Measurements from ENCODE around the gene NEU4. TPM values are rescaled to one million over a fixed set of nuclear protein-coding genes. Genes with fewer than 3 reads are reported as not detected.
A peak's percentile ranks its signal among the peaks of the same experiment; 100 is the strongest.
"Not testable (repeated sequence)": the region's sequence is repeated elsewhere in the genome, so short reads cannot be mapped to it uniquely, and the experiment has no call there.

The NEU4 gene
- total and polyA plus RNA-seq, 11 donors: 0.07 to 1.4 (median 0.45) TPM; not detected in 4

DNA sequence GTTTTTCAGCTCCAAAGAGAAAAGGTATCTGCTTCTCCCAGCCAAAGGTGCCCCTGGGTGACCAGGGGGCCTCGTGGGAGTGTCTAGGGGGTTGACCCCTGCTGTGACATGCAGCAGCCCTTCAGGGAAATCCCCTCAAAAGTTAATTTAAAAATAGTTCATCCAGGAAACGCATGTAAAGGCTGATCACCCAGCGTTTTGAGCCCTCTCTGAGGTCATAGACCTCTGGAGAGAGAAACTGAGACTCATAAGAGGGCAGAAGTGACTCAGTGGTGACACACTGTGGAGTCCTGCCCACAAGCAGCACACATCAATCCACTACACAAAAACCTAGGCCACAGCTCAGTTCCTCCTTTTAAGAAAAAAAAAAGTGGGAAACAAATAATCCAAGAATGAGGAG, 20.4 kb upstream of the NEU4 start:
- Histone ChIP-seq H3K9me3 (no peaks in the 10 kb centered on the region), H3K27ac (no peak overlapping the region), H3K4me3 (no peak overlapping the region), H3K27me3 (no peaks in the 10 kb centered on the region), H3K4me1 (peaks cover 0 to 5% (median 0%) of the 10 kb centered on the region in 12 donors), H3K36me3 (no peaks in the 10 kb centered on the region)
- ATAC-seq (no peak), DNase-seq (no peak)
- 34 to 43% (median 40%) methylated on average over 3 of the region's 3 CpGs for WGBS, 4 donors
- no peak for TF ChIP-seq POLR2A (IDR thresholded peaks at IDR 0.05)
- intact Hi-C loops (cut with DNase I): no loop called here

DNA sequence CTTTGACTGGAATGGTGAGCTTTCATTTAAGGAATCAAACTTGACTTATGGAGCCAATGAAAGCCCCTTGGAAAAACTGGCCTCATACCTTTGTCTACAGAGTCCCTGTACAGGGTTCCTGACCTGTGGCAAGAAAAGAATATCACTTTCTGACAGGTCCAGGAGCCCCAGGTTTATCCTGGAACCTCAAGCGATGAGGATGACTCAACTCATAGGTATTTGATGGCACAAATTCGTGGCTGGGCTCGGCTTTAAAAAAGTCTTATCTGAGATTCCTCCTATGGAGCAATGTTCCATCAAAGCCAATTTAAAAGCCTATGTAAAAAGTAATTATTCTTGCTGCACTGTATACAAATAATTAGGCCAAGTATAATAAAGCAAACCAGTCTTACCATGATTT, 17.6 kb upstream of the NEU4 start:
- H3K27ac ChIP-seq; H3K9me3 ChIP-seq; H3K36me3 ChIP-seq; H3K4me3 ChIP-seq; H3K4me1 ChIP-seq; ATAC-seq; intact Hi-C loops (cut with DNase I); DNase-seq; H3K27me3 ChIP-seq: not testable (repeated sequence)
- 34 to 47% (median 44%) methylated on average over 3 of the region's 3 CpGs for WGBS, 4 donors

DNA sequence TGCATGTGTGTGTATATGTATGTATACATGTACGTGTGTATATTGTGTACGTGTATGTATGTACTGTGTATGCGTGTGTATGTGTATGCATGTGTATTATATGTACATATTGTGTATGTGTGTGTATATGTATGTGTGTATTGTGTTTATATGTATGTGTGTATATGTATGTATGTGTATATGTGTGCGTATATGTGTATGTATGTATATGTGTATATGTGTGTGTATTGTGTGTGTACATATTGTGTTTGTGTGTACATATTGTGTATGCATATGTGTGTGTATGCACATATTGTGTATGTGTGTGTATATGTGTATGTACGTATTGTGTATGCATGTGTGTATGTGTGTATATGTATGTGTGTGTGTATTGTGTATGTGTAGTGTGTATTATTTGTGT, 15.6 kb upstream of the NEU4 start:
- Histone ChIP-seq H3K27ac (no peak overlapping the region), H3K27me3 (no peaks in the 10 kb centered on the region), H3K9me3 (no peaks in the 10 kb centered on the region), H3K36me3 (no peaks in the 10 kb centered on the region), H3K4me3 (no peak overlapping the region), H3K4me1 (peaks cover 0 to 5% (median 0%) of the 10 kb centered on the region in 12 donors)
- intact Hi-C loops (cut with DNase I): no loop called here
- no peak for TF ChIP-seq POLR2A (IDR thresholded peaks at IDR 0.05)
- TF ChIP-seq, protein P1, sequence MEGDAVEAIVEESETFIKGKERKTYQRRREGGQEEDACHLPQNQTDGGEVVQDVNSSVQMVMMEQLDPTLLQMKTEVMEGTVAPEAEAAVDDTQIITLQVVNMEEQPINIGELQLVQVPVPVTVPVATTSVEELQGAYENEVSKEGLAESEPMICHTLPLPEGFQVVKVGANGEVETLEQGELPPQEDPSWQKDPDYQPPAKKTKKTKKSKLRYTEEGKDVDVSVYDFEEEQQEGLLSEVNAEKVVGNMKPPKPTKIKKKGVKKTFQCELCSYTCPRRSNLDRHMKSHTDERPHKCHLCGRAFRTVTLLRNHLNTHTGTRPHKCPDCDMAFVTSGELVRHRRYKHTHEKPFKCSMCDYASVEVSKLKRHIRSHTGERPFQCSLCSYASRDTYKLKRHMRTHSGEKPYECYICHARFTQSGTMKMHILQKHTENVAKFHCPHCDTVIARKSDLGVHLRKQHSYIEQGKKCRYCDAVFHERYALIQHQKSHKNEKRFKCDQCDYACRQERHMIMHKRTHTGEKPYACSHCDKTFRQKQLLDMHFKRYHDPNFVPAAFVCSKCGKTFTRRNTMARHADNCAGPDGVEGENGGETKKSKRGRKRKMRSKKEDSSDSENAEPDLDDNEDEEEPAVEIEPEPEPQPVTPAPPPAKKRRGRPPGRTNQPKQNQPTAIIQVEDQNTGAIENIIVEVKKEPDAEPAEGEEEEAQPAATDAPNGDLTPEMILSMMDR (IDR thresholded peaks at IDR 0.05): no peak
- DNase-seq (no peak), ATAC-seq (no peak)
- WGBS, 4 donors: 94 to 97% (median 96%) methylated on average over 5 of the region's 5 CpGs

DNA sequence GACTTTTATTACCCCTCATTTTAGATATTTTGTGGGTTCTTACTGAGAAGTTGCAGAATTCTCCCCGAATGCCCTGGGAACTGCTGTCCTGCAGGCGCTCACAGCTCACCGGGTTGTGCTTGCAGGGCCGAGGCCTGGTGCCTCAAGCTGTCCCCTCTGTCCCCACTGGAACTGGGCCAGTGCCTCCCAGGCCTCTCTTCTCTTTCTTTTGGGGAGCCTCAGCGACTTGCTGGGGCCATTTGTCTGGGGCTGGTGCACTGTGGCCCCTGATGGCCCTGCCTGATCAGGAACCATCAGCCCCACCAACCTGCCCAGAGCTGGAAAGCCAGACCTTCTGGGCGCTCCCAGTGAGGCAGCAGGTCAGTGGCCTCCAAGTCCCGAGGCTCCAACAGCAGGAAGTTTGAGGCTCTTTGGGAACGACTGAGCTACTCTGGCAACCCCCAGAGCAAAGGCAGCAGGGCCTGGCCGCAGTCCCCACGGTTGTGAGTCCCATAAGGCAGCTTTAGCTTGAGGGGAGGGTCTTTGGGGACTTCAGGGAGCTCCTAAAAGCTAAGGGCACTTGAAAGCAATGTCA, 14.7 kb upstream of the NEU4 start:
- Histone ChIP-seq H3K4me3 (no peak overlapping the region), H3K36me3 (no peaks in the 10 kb centered on the region), H3K4me1 (peaks cover 0 to 5% (median 0%) of the 10 kb centered on the region in 12 donors), H3K27me3 (no peaks in the 10 kb centered on the region), H3K27ac (no peak overlapping the region), H3K9me3 (no peaks in the 10 kb centered on the region)
- no peak for ATAC-seq
- 84 to 89% (median 85%) methylated on average over 10 of the region's 10 CpGs for WGBS, 4 donors
- TF ChIP-seq POLR2A (IDR thresholded peaks at IDR 0.05): no peak
- TF ChIP-seq, protein P1 (IDR thresholded peaks at IDR 0.05): no peak
- no peak for DNase-seq
- intact Hi-C loops (cut with DNase I): no loop called here

DNA sequence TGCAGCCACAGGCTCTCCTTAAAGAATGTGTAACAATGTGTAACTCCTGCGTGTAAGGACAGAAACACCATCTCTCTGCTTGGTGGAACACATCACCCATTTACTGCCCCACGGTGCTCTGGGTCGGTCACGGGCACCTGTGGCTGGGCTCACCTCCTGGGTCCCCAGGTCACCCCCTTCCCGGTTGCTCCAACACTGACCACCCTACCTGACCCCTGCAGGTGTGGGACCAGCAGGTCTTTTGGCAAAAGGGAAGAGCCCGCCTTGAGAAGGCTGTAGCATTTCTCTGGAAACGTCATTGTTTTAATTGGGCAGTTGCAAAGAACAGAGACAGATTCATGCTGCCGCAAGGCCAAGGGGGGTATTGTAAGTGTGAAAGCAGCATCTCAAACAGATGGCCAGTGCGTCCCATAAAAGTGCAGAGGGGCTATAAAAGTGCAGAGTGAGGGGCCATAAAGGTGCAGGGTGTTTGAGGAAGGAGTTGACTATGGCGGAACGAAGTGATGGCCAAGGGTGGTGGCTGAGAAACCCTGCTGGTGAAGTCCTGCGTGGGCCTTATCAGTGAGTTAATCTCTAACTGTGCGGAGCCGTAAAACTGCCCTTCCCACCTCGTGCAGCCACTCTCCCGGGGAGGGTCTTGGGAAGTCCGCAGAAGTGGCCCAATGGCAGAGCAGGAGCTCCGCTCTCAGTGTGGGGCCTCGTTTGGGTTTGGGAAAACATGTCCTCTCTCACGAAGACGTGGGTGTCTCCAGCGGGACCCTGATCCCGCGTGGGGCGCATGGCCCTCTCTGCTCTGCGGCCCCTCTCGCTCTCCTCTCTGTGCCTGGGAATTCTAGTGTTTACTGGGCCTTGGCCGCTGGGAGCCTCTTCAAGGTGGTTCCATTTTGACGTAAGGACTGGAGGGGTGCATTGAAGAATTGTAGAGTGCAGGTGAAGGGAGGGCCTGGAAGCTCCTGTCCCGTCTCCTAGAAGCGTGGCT, 13.7 kb upstream of the NEU4 start:
- no peaks in the 10 kb centered on the region for H3K36me3 ChIP-seq
- TF ChIP-seq, protein P1 (IDR thresholded peaks at IDR 0.05): no peak
- no peak for TF ChIP-seq POLR2A (IDR thresholded peaks at IDR 0.05)
- no peak overlapping the region for H3K4me3 ChIP-seq
- 84 to 90% (median 88%) methylated on average over 30 to 31 of the region's 31 CpGs for WGBS, 4 donors
- peaks cover 0 to 5% (median 0%) of the 10 kb centered on the region in 12 donors for H3K4me1 ChIP-seq
- intact Hi-C loops (cut with DNase I): no loop called here
- ATAC-seq (no peak), DNase-seq (peak in 2 of 5 donors; percentile 4 to 11)
- H3K27ac ChIP-seq: no peak overlapping the region
- no peaks in the 10 kb centered on the region for H3K27me3 ChIP-seq
- no peaks in the 10 kb centered on the region for H3K9me3 ChIP-seq

Data from heart left ventricle (tissue), 16 donors.